B cell (primary cell): ENCODE measurements around the gene C3orf49. TPM values are rescaled to one million over a fixed set of nuclear protein-coding genes. Genes with fewer than 3 reads are reported as not detected.

Experiments
- ATAC-seq: fragments of 200-7000 bp; cut with Tn5 transposase; one replicate; pipeline ENCODE4 v1.10.0; 2021; ENCODE audit warnings: low read depth, mild to moderate bottlenecking, moderate number of reproducible peaks, moderate library complexity
- CTCF ChIA-PET: fragments of 350-600 bp; sonication (Branson Sonifier 250); formaldehyde crosslinking; loops from one replicate; lab custom pipeline; 2021; ENCODE audit warnings: antibody characterized with exemption, inconsistent platforms; lab: Charles Lee
- POLR2A ChIA-PET: fragments of 350-600 bp; sonication (Branson Sonifier 250); formaldehyde crosslinking; loops from one replicate; lab custom pipeline; 2021; ENCODE audit warnings: antibody characterized with exemption; lab: Charles Lee
- DNase-seq: peaks from one replicate; pipeline ENCODE4 v3.0.0; 2013
- H2AFZ ChIP-seq: 2 replicates; pipeline ENCODE4 v1.6.1; 2012; ENCODE audit warnings: mild to moderate bottlenecking, low read depth, low read length; ENCODE audit not compliant: insufficient read depth, poor library complexity, severe bottlenecking
- H3K27ac ChIP-seq, 2 donors: 1 replicate in 1 of 2; 2 replicates in 1 of 2; pipeline ENCODE4 v1.5.1; 2012 to 2013; ENCODE audit warnings: low read length in 2 of 2, mild to moderate bottlenecking in 2 of 2, moderate library complexity in 1 of 2
- H3K27me3 ChIP-seq, 4 experiments: fragments of 200-600 bp in 1 of 4; sonication (generic) in 1 of 4; replicated peaks in 1 of 4; 1 replicate in 2 of 4; 2 replicates in 2 of 4; pipeline versions ENCODE4 v1.6.1 to v1.7.0; 2013 to 2016; ENCODE audit warnings: low read length in 3 of 4, mild to moderate bottlenecking in 2 of 4, mixed read lengths in 1 of 4, moderate library complexity in 1 of 4; ENCODE audit not compliant: insufficient read depth in 4 of 4, control insufficient read depth in 3 of 4; ENCODE audit errors: control extremely low read depth in 1 of 4
- H3K36me3 ChIP-seq, 2 experiments: replicated peaks in 1 of 2; 1 replicate in 1 of 2; 2 replicates in 1 of 2; pipeline versions ENCODE4 v1.6.1 to v1.7.1; 2013; ENCODE audit warnings: low read length in 1 of 2; ENCODE audit not compliant: insufficient read depth in 2 of 2, control insufficient read depth in 1 of 2; ENCODE audit errors: control extremely low read depth in 1 of 2, extremely low read depth in 1 of 2
- H3K4me1 ChIP-seq, 2 donors: fragments of 200-600 bp in 1 of 2; sonication (generic) in 1 of 2; 1 replicate in 1 of 2; 2 replicates in 1 of 2; pipeline versions ENCODE4 v1.5.1 to v1.6.1; 2013 to 2017; ENCODE audit warnings: low read length in 2 of 2; ENCODE audit not compliant: control insufficient read depth in 2 of 2, insufficient read depth in 2 of 2
- H3K4me2 ChIP-seq: replicated peaks from 2 replicates; pipeline ENCODE3; 2012; ENCODE audit warnings: mild to moderate bottlenecking, low read depth, low read length; ENCODE audit not compliant: poor library complexity, severe bottlenecking
- H3K4me3 ChIP-seq, 5 experiments: fragments of 200-600 bp in 1 of 5; sonication (generic) in 1 of 5; 1 replicate in 3 of 5; 2 replicates in 2 of 5; pipeline versions ENCODE4 v1.5.1 to v1.7.0; 2011 to 2016; ENCODE audit warnings: low read length in 4 of 5, mild to moderate bottlenecking in 4 of 5, low read depth in 2 of 5, control low read depth in 1 of 5, moderate library complexity in 1 of 5; ENCODE audit not compliant: insufficient read depth in 1 of 5; ENCODE audit errors: control extremely low read depth in 1 of 5, extremely low read depth in 1 of 5
- H3K79me2 ChIP-seq: fragments of 200-600 bp; sonication (generic); one replicate; pipeline ENCODE4 v1.6.0; 2016; ENCODE audit warnings: low read length; ENCODE audit not compliant: control insufficient read depth, insufficient read depth
- H3K9ac ChIP-seq: fragments of 200-600 bp; sonication (generic); 2 replicates; pipeline ENCODE4 v1.6.1; 2017; ENCODE audit warnings: mild to moderate bottlenecking, low read length, moderate library complexity
- H3K9me3 ChIP-seq, 3 donors: one replicate each; pipeline versions ENCODE4 v1.6.1 to v1.7.1; 2013; ENCODE audit warnings: low read length in 2 of 3; ENCODE audit not compliant: control insufficient read depth in 2 of 3, insufficient read depth in 1 of 3; ENCODE audit errors: control extremely low read depth in 1 of 3
- H4K20me1 ChIP-seq: 2 replicates; pipeline ENCODE4 v1.6.0; 2012; ENCODE audit warnings: mild to moderate bottlenecking, low read length; ENCODE audit not compliant: insufficient read depth, control insufficient read depth, poor library complexity, severe bottlenecking
- H3K27ac Mint-ChIP-seq: one replicate; pipeline ENCODE4 v1.8.0; 2021; ENCODE audit warnings: mixed read lengths
- H3K27me3 Mint-ChIP-seq: one replicate; pipeline ENCODE4 v1.8.0; 2021; ENCODE audit warnings: mixed read lengths
- H3K4me1 Mint-ChIP-seq: one replicate; pipeline ENCODE4 v1.8.0; 2021; ENCODE audit warnings: mixed read lengths
- H3K4me3 Mint-ChIP-seq: one replicate; pipeline ENCODE4 v1.8.0; 2021; ENCODE audit warnings: mixed read lengths
- H3K9me3 Mint-ChIP-seq: one replicate; pipeline ENCODE4 v1.8.0; 2022; ENCODE audit warnings: mixed read lengths; ENCODE audit not compliant: insufficient read depth
- CTCF ChIP-seq: fragments of 200-600 bp; IDR thresholded peaks from one replicate; pipeline ENCODE4 v1.8.0; 2022; ENCODE audit warnings: antibody characterized with exemption, mild to moderate bottlenecking
- EZH2 ChIP-seq: IDR thresholded peaks from 2 replicates; pipeline ENCODE4 v1.6.1; 2012; ENCODE audit warnings: borderline replicate concordance, low read depth, mild to moderate bottlenecking, moderate library complexity, low read length; ENCODE audit not compliant: insufficient read depth, poor library complexity, severe bottlenecking
- WGBS: methylation state at CpG from one replicate; pipeline ENCODE4 v1.1.5; 2013; ENCODE audit warnings: missing lambda C conversion rate; ENCODE audit not compliant: insufficient coverage; 5-methylcytosine and 5-hydroxymethylcytosine counted together
- intact Hi-C: fragments of 100-400 bp; cut with micrococcal nuclease; formaldehyde crosslinking; loops from one replicate; pipeline ENCODE4 v1.10.0; 2022
- polyA plus RNA-seq: library from polyadenylated mRNA; depleted of rRNA; stranded (reverse); fragments of >200 nt; gene quantifications from 2 replicates; pipeline ENCODE4 v1.2.3, GENCODE V29; 2012
- total RNA-seq, 2 donors: library from RNA; stranded (reverse); fragments of 120-200 nt in 1 of 2; gene quantifications; 1 replicate in 1 of 2; 2 replicates in 1 of 2; pipeline versions ENCODE4 v1.2.3 to v1.2.4, GENCODE V29; 2013 to 2022

Gene C3orf49
- total and polyA plus RNA-seq, 2 donors (not counting 1 experiment from before 2014, with no cell fraction given), result not detected

- Histone ChIP-seq H3K27me3 (no peaks in the 10 kb centered on the region), H2AFZ (no peak overlapping the region), H3K9me3 (no peaks in the 10 kb centered on the region), H3K4me2 (no peak overlapping the region), H3K79me2 (peaks cover 34% of the 10 kb centered on the region), H3K4me1 (no peaks in the 10 kb centered on the region), H3K4me3 (no peak overlapping the region), H3K9ac (no peak overlapping the region), H3K27ac (no peak overlapping the region), H3K36me3 (no peaks in the 10 kb centered on the region), H4K20me1 (no peaks in the 10 kb centered on the region)
- Mint-ChIP-seq H3K4me3 (no peak overlapping the region), H3K27ac (no peak overlapping the region), H3K9me3 (no peaks in the 10 kb centered on the region), H3K27me3 (no peaks in the 10 kb centered on the region), H3K4me1 (peaks cover 3% of the 10 kb centered on the region)
- DNase-seq (no peak), ATAC-seq (no peak)
- ChIA-PET POLR2A (no interaction called here), CTCF (interaction anchor here (0.6 kb wide), 1 partner anchor 131 kb away, joined by 3 read pairs; no protein-coding TSS in a partner anchor)
- TF ChIP-seq CTCF (no peak), EZH2 (no peak)
- intact Hi-C loops, result no loop called here
- no CpG with 5 or more reads among the region's 4 CpGs for WGBS
Measured at GRCh38 chr3:63853106-63853505, 34.0 kb downstream of the C3orf49 start.

GRCh38 chr3:63855333-63855940 lies 36.3 kb downstream of the C3orf49 start:
- no peak for DNase-seq
- H3K4me3 ChIP-seq, result no peak overlapping the region
- ATAC-seq, result no peak
- POLR2A ChIA-PET, result no interaction called here
- no peak for TF ChIP-seq CTCF
- no peak for TF ChIP-seq EZH2
- Mint-ChIP-seq H3K9me3 (no peaks in the 10 kb centered on the region), H3K4me1 (peaks cover 11% of the 10 kb centered on the region), H3K27me3 (no peaks in the 10 kb centered on the region), H3K27ac (no peak overlapping the region), H3K4me3 (no peak overlapping the region)
- no peak overlapping the region for H3K4me2 ChIP-seq
- CTCF ChIA-PET, result no interaction called here
- H4K20me1 ChIP-seq, result no peaks in the 10 kb centered on the region
- intact Hi-C loops, result no loop called here
- no peak overlapping the region for H3K9ac ChIP-seq
- no peaks in the 10 kb centered on the region for H3K27me3 ChIP-seq
- no peaks in the 10 kb centered on the region for H3K36me3 ChIP-seq
- H3K4me1 ChIP-seq, result no peaks in the 10 kb centered on the region
- no peaks in the 10 kb centered on the region for H3K9me3 ChIP-seq
- H2AFZ ChIP-seq, result no peak overlapping the region
- WGBS, result 40% methylated on average over 1 of the region's 1 CpG
- H3K79me2 ChIP-seq, result peaks cover 24% of the 10 kb centered on the region
- H3K27ac ChIP-seq, result no peak overlapping the region
